HEK293 (cell line): ENCODE data around the gene DPY19L3.

ENCODE experiments used
- INSM2 ChIP-seq: fragments of 450-650 bp; formaldehyde crosslinking; IDR thresholded peaks from 2 replicates; pipeline ENCODE4 v1.5.1; 2016; ENCODE audit warnings: missing biosample characterization, missing genetic modification characterization
- MZF1 ChIP-seq: fragments of 450-650 bp; formaldehyde crosslinking; IDR thresholded peaks from 2 replicates; pipeline ENCODE4 v1.5.1; 2017; ENCODE audit warnings: missing biosample characterization, missing genetic modification characterization, borderline replicate concordance
- PRDM10 ChIP-seq: fragments of 450-650 bp; formaldehyde crosslinking; IDR thresholded peaks from 2 replicates; pipeline ENCODE4 v1.5.1; 2016; ENCODE audit warnings: missing biosample characterization, missing genetic modification characterization
- PRDM2 ChIP-seq: fragments of 450-650 bp; formaldehyde crosslinking; IDR thresholded peaks from 2 replicates; pipeline ENCODE4 v1.5.1; 2016; ENCODE audit warnings: missing biosample characterization, missing genetic modification characterization, borderline replicate concordance
- ZBTB10 ChIP-seq: fragments of 450-650 bp; formaldehyde crosslinking; IDR thresholded peaks from 2 replicates; pipeline ENCODE4 v1.5.1; 2016; ENCODE audit warnings: missing biosample characterization, missing genetic modification characterization
- ZBTB20 ChIP-seq: fragments of 450-650 bp; formaldehyde crosslinking; IDR thresholded peaks from 2 replicates; pipeline ENCODE4 v1.5.1; 2016; ENCODE audit warnings: missing biosample characterization, missing genetic modification characterization
- ZBTB21 ChIP-seq: fragments of 450-650 bp; formaldehyde crosslinking; IDR thresholded peaks from 2 replicates; pipeline ENCODE4 v1.5.1; 2017; ENCODE audit warnings: missing biosample characterization, missing genetic modification characterization
- ZBTB48 ChIP-seq: fragments of 450-650 bp; formaldehyde crosslinking; IDR thresholded peaks from 2 replicates; pipeline ENCODE4 v1.5.1; 2016; ENCODE audit warnings: missing biosample characterization, missing genetic modification characterization
- ZFHX2 ChIP-seq: fragments of 450-650 bp; formaldehyde crosslinking; conservative IDR thresholded peaks from 2 replicates; pipeline ENCODE4 v1.5.1; 2016; ENCODE audit warnings: missing biosample characterization, missing genetic modification characterization
- ZFP3 ChIP-seq: fragments of 450-650 bp; formaldehyde crosslinking; IDR thresholded peaks from 2 replicates; pipeline ENCODE4 v1.5.1; 2016; ENCODE audit warnings: low read depth, missing biosample characterization, missing genetic modification characterization
- ZFP37 ChIP-seq: fragments of 450-650 bp; formaldehyde crosslinking; IDR thresholded peaks from 2 replicates; pipeline ENCODE4 v1.5.1; 2016; ENCODE audit warnings: missing biosample characterization, missing genetic modification characterization
- ZNF138 ChIP-seq: fragments of 450-650 bp; formaldehyde crosslinking; IDR thresholded peaks from 2 replicates; pipeline ENCODE4 v1.5.1; 2016; ENCODE audit warnings: missing biosample characterization, missing genetic modification characterization, borderline replicate concordance
- ZNF155 ChIP-seq: fragments of 450-650 bp; formaldehyde crosslinking; IDR thresholded peaks from 2 replicates; pipeline ENCODE4 v1.5.1; 2016; ENCODE audit warnings: missing biosample characterization, missing genetic modification characterization
- ZNF157 ChIP-seq: fragments of 450-650 bp; formaldehyde crosslinking; IDR thresholded peaks from 2 replicates; pipeline ENCODE4 v1.5.1; 2016; ENCODE audit warnings: missing biosample characterization, missing genetic modification characterization
- ZNF221 ChIP-seq: fragments of 450-650 bp; formaldehyde crosslinking; IDR thresholded peaks from 2 replicates; pipeline ENCODE4 v1.5.1; 2017; ENCODE audit warnings: missing biosample characterization, missing genetic modification characterization, borderline replicate concordance
- ZNF280D ChIP-seq: fragments of 450-650 bp; formaldehyde crosslinking; IDR thresholded peaks from 2 replicates; pipeline ENCODE4 v1.5.1; 2016; ENCODE audit warnings: missing biosample characterization, missing genetic modification characterization
- ZNF324 ChIP-seq: fragments of 450-650 bp; formaldehyde crosslinking; IDR thresholded peaks from 2 replicates; pipeline ENCODE4 v1.5.1; 2016; ENCODE audit warnings: missing biosample characterization, missing genetic modification characterization
- ZNF530 ChIP-seq: fragments of 450-650 bp; formaldehyde crosslinking; IDR thresholded peaks from 2 replicates; pipeline ENCODE4 v1.5.1; 2016; ENCODE audit warnings: low read depth, missing biosample characterization, missing genetic modification characterization
- ZNF623 ChIP-seq: fragments of 450-650 bp; formaldehyde crosslinking; IDR thresholded peaks from 2 replicates; pipeline ENCODE4 v1.5.1; 2016; ENCODE audit warnings: missing biosample characterization, missing genetic modification characterization
- ZNF629 ChIP-seq: fragments of 450-650 bp; formaldehyde crosslinking; IDR thresholded peaks from 2 replicates; pipeline ENCODE4 v1.5.1; 2017; ENCODE audit warnings: missing biosample characterization, missing genetic modification characterization
- ZNF677 ChIP-seq: fragments of 450-650 bp; IDR thresholded peaks from 2 replicates; pipeline ENCODE4 v1.5.0; 2018; ENCODE audit warnings: missing biosample characterization, mild to moderate bottlenecking, missing genetic modification characterization, moderate library complexity
- ZNF701 ChIP-seq: fragments of 450-650 bp; formaldehyde crosslinking; IDR thresholded peaks from 2 replicates; pipeline ENCODE4 v1.5.1; 2016; ENCODE audit warnings: missing biosample characterization, missing genetic modification characterization
- ZNF776 ChIP-seq: fragments of 450-650 bp; formaldehyde crosslinking; IDR thresholded peaks from 2 replicates; pipeline ENCODE4 v1.5.0; 2017; ENCODE audit warnings: missing biosample characterization, missing genetic modification characterization, borderline replicate concordance

The DPY19L3 gene

GRCh38 chr19:32404933-32405430, 588 bp upstream of the DPY19L3 start (continued):
- TF ChIP-seq ZBTB10 (tag by site-specific recombination) (no peak; the same call in 1 of the 2 replicates), ZNF677 (tag by site-specific recombination) (0 out of 2 replicates have a peak, but pooled peaks have one; percentile 20), ZNF776 (tag by site-specific recombination) (no peak), ZNF280D (tag by site-specific recombination) (peak; percentile 36; the same call in 1 of the 2 replicates), ZNF701 (tag by site-specific recombination) (no peak), ZFHX2 (tag by site-specific recombination) (no peak), PRDM2 (peak; percentile 26; the same call in 1 of the 2 replicates), ZNF623 (tag by site-specific recombination) (0 out of 2 replicates have a peak, but pooled peaks have one; percentile 20), ZFP37 (tag by site-specific recombination) (peak; percentile 99; the same call in 1 of the 2 replicates), ZNF629 (tag by site-specific recombination) (no peak), ZNF530 (tag by site-specific recombination) (no peak), ZBTB21 (tag by site-specific recombination) (no peak), ZNF138 (tag by site-specific recombination) (no peak), ZBTB20 (tag by site-specific recombination) (peak; percentile 74), MZF1 (peak; percentile 65; the same call in 1 of the 2 replicates), ZNF157 (tag by site-specific recombination) (no peak), PRDM10 (tag by site-specific recombination) (no peak), ZBTB48 (tag by site-specific recombination) (peak; percentile 91), ZFP3 (tag by site-specific recombination) (no peak), ZNF221 (tag by site-specific recombination) (0 out of 2 replicates have a peak, but pooled peaks have one; percentile 2), ZNF324 (no peak; the same call in 1 of the 2 replicates), INSM2 (0 out of 2 replicates have a peak, but pooled peaks have one; percentile 11), ZNF155 (tag by site-specific recombination) (no peak)
